OCI-LY7 (cell line): Measurements from ENCODE around the gene CCDC88B.

Experiments
- CTCF ChIP-seq: fragments of 200-600 bp; sonication (generic); conservative IDR thresholded peaks from 2 replicates; pipeline ENCODE4 v1.5.1; 2014; ENCODE audit warnings: mild to moderate bottlenecking, antibody characterized with exemption, low read length, moderate library complexity, mixed read lengths
- EZH2phosphoT487 ChIP-seq: fragments of 200-600 bp; sonication (generic); IDR thresholded peaks from 2 replicates; pipeline ENCODE4 v1.6.1; 2018; ENCODE audit warnings: low read depth, borderline replicate concordance, mild to moderate bottlenecking, mixed run types, antibody characterized with exemption, low read length, moderate library complexity, mixed read lengths

GRCh38 chr11:64395545-64396078 is 55.6 kb downstream of the CCDC88B start:
- no peak for TF ChIP-seq CTCF
- TF ChIP-seq EZH2phosphoT487 = no peak
